ENCODE results near the gene MBD3.
A peak's percentile ranks its signal among the peaks of the same experiment; 100 is the strongest.

Gene MBD3

GRCh38 chr19:1571358-1571757 lies 21.3 kb downstream of the MBD3 start:
- DNase-seq (ENCODE audit: low read depth in 2 of 2), result no peak

DNA sequence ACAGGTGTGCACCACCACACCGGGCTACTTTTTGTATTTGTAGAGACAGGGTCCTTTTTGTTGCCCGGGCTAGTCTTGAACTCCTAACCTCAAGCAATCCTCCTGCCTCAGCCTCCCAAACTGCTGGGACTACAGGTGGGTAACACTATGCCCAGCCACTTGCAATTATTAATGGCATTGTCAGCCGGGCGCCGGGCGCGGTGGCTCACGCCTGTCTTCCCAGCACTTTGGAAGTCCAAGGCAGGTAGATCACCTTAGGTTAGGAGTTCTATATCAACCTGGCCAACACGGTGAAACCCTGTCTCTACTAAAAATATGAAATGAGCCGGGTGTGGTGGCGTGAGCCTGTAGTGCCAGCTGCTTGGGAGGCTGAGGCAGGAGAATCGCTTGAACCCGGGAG lies 21.8 kb downstream of the MBD3 start:
- DNase-seq (ENCODE audit: low read depth in 2 of 2), result no peak

DNA sequence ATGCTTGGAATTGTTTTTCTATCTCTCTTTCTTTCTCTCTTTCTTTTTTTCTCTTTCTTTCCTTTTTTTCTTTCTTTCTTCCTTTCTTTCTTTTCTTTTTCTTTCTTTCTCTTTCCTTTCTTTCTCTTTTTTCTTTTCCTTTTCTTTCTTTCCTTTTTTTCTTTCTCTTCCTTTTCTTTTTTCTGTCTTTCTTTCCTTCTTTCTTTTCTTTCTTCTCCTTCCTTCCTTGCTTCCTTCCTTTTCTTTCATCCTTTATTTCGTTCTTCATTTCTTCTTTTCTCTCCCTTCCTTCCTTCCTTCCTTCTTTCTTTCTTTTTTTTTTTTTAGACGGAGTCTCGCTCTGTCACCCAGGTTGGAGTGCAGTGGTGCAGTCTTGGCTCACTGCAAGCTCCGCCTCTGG lies 22.7 kb downstream of the MBD3 start:
- DNase-seq (ENCODE audit: low read depth in 2 of 2), result no peak

DNA sequence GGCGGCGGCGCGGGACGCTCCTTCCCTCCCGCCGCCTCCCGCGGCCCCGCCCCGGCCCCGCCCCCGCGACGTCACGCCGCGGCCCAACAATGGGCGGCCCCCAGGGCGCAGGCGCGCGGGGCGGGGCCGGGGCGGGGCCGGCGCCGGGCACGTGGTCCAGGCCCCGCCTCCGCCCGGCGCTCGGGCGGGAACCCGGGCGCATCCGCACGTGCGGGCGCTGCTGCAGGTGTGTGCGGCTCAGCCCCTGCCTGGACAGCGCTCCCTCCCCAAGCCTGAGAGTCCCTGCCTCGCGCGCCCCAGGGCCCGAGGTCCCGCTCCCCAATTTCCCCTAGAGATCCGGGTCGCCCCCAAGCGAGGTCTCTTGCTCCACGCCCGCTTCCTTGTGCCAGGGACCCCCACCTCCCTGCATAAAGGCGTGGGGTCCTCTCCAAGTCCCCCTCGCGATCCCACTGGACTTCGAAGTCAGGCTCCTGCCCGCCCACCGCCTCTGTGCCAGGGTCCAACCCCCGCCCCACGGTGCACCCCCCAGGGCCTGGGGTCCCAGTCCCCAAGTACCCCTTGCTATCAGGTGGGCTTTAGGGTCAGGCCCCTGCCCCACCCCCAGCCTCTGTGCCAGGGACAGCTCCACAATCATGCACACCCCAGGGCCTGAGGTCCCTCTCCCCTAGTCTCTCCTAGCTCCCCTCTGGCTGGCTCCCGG lies 24.2 kb downstream of the MBD3 start, which contains the start of gene MEX3D:
TSS of gene MEX3D (minus strand) at position 6 of the 700 bp plus-strand sequence. CDS start 267 bp downstream, outside the sequence.
- peak; percentile 66 to 74 for DNase-seq (ENCODE audit: low read depth in 2 of 2)

GRCh38 chr19:1567848-1568227 lies 24.8 kb downstream of the MBD3 start:
- DNase-seq (ENCODE audit: low read depth in 2 of 2), result no peak

- no peak for DNase-seq (ENCODE audit: low read depth in 2 of 2)
Measured at GRCh38 chr19:1567116-1567847, 25.4 kb downstream of the MBD3 start.

DNA sequence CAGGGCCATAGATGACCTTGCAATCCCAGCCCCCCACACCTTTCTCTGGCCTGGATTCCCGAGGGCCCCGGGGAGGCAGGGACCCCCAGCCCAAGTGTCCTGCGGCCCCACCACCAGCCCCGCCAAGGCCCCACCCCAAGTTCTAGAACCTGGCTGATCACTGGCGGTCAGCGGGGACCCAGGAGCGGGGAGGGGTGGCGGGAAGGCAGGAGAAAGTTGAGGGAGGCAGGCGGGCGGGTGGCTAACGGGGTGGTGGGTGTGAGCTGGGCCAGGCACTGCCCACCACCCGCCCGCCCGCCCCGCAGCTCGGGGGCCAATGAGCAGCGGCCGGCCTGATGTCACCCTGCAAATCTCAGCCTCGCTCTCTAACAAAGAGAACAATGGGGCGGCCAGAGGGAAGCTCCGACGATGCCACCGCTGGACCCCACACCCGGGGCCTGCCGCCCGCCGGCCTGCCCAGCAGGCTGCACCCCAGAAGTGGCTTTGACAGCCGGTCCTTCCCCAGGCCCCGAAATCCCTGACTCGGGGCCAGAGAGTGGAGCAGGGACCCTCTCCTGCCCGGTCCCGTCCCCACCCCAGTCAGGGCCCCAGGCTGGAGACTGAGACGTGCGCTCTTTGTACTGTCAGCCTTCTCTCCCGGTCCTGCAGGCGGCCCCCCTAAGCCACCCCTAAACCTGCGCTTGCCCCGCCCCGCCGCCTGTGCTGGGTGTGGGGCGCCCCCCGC lies 26.1 kb downstream of the MBD3 start:
- DNase-seq (ENCODE audit: low read depth in 2 of 2), result no peak

DNA sequence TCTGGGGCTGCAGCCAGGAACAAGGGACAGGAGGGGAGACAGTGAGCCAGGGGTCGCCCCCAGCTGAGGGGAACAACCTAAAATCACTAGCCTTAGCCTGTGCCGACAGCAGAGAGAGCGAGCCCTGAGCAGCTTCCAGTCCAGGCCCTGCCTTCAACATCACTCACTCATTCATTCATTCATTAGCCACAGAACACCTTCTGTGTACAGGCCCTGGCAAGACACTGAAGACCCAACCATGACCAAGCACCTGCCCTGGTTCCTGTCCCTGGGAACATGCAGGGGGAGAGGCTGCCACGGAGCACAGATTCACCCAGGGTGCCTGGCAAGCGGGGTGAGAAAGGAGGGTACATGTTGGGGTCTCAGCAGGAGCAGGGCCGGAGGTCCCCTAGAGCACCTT lies 29.4 kb downstream of the MBD3 start:
- DNase-seq (ENCODE audit: low read depth in 2 of 2), result no peak

DNA sequence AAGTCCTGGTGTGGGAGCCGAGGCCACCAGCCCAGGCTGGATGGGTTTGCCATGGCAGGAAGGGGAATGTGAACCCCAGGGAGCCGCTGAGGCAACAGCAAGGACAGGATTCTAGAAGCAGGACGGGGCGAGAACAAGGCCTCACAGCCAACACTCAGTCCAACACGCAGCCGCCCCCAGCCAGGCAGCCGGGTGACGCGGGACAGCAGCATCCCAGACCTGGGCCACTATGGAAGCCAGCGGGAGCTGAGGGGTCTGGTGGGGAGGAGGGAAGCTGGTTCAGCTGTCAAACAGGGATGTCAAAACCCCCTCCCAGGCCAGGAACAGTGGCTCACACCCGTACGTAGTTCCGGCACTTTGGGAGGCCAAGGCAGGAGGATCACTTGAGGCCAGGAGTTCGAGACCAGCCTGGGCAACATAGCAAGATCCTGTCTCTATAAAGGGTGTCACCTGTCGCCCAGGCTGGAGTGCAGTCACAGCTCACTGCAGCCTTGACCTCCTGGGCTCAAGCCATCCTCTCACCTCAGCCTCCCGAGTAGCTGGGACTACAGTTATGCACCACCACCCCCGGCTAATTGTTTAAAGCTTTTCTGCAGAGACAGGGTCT lies 31.3 kb downstream of the MBD3 start:
- no peak for DNase-seq (ENCODE audit: low read depth in 2 of 2)

DNA sequence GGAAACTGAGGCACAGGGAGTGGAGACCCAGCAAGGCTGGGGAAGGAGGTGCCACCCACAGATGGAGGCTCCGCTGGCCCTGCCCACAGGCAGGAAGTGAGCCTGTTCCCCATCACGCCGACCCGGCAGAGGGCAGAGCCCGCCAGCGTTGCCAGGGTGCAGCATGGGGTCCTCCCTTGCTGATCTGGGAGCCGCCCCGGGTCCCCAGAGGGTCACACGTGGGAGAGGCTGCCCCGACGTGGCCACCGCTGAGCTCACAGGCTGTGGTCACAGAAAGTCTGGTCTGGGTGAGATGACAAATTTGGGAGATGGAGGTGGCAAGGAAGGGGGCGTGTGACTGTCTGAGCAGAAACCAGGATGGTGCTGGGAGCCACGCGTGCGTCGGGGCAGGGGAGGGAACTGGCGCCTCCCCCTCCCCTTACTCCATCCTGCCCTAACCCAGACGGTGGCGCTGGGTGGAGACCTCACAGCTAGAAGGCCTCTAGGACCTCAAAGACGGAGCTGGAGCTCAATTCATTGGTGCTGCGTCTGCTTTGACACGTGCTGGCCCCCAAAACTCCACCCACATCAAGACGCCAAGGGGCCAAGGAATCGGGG lies 32.3 kb downstream of the MBD3 start:
- DNase-seq (ENCODE audit: low read depth in 2 of 2), result no peak

GRCh38 chr19:1558552-1558951 lies 34.1 kb downstream of the MBD3 start:
- DNase-seq (ENCODE audit: low read depth in 2 of 2), result no peak

GRCh38 chr19:1556390-1557070 lies 36.1 kb downstream of the MBD3 start:
- no peak for DNase-seq (ENCODE audit: low read depth in 2 of 2)

DNA sequence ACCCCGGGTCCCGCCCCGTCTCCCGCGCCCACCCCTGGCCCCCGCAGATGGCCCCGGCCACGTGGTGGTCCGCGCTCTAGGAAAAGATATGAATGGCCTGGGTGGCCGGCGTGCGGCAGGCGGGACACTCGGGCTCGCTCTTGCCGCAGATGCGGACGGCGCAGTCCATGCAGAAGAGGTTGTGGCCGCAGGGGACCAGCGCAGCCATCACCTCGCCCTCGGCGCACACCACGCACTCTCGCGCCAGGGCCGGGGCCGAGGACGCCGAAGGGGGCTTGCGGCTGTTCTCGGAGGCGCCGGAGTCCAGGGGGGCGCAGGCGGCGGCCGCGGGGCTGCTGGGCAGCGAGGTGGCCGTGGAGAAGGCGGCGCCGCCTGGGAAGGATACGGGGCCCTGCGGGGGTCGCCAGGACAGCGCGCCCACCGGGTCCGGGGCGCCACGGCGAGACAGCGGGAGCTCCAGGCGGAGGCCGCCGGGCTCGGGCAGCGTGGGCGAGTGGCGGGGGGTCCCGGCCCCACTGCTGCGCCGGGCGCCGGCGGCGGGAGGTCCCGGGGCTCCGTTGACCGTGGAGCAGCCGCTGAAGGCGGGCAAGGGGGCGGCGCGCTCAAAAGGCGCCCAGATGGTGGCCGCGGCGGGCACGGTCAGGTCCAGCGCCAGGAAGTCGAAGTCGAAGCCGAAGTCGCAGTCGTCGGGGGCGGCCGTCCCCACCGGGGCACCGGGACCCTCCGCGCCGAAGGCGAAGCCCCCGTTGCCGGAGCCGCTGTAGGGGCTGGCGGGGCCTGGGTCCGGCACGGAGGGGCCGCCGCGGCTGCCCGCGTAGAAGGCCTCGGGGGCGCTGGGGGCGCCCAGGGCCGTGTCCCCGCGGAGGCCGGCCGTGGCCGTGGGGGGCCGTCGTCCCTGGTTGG lies 36.9 kb downstream of the MBD3 start:
- DNase-seq (ENCODE audit: low read depth in 2 of 2), result no peak

GRCh38 chr19:1554968-1555367 lies 37.7 kb downstream of the MBD3 start:
- DNase-seq (ENCODE audit: low read depth in 2 of 2), result no peak

DNA sequence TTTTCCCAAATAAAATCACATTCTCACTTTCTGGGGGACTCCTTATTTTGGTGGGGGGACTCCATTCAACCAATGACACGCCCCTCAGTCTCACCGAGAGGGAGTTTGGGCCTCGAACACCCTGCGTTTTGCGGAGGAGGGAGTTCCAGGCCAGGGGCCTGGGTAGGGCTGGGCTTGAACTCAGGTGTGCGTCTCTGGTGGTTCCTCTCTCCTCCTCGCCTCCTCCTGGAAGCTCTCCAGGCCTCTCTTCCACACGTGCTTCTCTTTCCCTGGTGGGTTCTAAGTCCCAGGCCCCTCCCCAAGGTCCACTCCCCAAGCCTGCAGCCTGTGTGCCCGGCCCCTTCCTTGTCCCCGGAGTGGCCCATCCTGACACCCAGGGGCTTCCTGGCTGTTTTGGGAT lies 39.2 kb downstream of the MBD3 start:
- DNase-seq (ENCODE audit: low read depth in 2 of 2), result no peak

DNA sequence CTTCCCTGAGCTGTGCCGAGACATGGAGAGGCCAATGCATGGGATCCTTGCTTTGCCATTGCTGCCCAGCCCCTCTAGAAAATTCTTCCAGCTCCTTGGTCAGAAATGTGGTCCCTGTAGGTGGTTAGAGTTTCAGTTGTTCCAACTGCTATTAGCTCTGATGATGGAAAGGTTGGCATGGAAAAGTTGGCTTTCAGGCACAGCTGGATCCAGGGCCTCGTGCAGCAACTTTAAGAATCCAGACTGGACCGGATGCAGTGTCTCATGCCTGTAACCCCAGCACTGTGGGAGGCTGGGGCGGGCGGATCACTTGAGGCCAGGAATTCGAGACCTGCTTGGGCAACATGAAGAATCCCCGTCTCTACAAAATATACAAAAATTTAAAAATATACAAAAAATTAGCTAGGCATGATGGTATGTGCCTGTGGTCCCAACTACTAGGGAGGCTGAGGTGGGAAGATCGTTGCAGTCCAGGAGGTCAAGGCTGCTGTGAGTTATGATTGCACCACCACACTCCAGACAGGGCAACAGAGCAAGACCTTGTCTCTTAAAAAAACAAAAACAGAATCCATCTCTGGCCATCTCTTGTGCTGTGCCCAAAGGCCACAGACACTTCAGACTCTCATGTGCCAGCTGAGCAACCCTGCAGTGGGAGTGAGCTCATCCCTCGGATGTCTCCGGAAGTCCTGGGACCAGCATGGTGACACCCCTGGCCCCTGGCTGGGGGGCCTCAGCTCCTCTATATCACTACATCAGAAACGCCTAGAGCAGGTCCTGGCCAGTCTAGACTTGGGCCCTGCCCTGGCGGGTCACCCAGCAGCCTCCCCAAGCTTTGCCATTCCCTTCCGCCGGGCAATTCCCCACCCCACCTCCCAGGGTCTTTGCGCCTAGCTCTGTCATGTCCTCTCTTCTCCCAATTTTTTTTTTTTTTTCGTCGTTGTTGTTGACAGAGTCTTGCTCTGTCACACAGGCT lies 41.3 kb downstream of the MBD3 start:
- DNase-seq (ENCODE audit: low read depth in 2 of 2), result no peak

DNA sequence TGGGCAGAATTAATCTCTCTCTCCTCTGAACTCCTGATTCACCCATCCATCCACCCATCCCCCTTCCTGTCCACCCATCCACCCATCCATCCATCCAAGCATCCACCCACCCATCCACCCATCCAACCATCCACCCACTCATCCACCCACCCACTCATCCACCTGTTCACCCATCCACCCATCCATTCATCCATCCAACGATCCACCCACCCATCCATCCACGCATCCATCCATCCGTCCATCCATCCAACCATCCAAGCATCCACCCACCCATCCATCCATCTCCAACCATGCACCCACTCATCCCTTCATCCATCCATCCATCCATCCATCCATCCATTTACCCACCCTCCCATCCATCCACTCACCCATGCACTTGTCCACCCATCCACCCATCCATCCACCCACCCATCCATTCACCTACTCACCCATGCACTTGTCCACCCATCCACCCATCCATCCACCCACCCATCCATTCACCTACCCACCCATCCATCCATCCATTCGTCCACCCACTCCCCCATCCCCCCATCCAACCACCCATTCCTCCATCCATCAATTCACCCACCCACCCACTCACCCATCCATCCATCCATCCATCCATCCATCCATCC lies 43.2 kb downstream of the MBD3 start:
- no peak for DNase-seq (ENCODE audit: low read depth in 2 of 2)

GRCh38 chr19:1540365-1540925 lies 52.2 kb downstream of the MBD3 start:
- no peak for DNase-seq (ENCODE audit: low read depth in 2 of 2)

Measured in stimulated activated CD4-positive, alpha-beta T cell treated with anti-CD3 and anti-CD28 coated beads, Interleukin-1b, Interleukin-23, amount 100 ng/mL, for 1 hour (primary cell).